ENCODE measurements around the gene TTYH3. TPM values are rescaled to one million over a fixed set of nuclear protein-coding genes. Genes with fewer than 3 reads are reported as not detected.

The TTYH3 gene
- total and polyA plus RNA-seq, 2 of the 13 experiments (the other 11 are each of a cell fraction or from before 2014, with no cell fraction given): 26.3 to 50.0 TPM

DNA sequence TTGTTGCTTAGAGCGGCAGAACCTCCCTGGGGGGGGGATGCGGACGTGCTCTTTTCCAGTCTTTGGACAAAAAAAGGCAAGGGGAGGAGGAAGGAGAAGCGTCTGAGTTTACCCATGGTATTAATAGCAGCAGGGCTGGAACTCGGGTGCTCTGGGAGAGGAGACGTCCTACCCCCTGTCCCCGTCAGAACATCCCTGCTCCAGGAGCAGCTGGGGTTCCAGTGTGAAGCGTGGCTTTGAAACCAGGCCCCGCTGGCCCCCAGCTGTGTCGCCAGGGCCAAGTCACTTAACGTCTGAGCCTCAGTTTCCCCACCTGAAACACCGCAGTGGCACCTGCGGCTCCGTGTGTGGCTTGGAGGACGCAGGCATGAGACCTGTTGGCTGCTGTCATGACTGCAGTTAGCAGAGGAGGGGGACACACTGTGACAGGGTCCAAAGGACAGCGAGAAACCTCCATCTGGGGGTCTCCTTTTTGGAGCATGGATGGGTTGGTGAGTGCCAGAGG lies 57.6 kb downstream of the TTYH3 start (continued):
- TF ChIP-seq U2AF2 (IDR thresholded peaks at IDR 0.05; ENCODE audit: low read depth, low read length) (no peak), PITX1 (CRISPR knock-in tag; IDR thresholded peaks at IDR 0.05) (no peak), MIER2 (CRISPR knock-in tag; IDR thresholded peaks at IDR 0.05) (no peak)

- ATAC-seq: no peak
- no peak for FAIRE-seq
These were observed 58.3 kb downstream of the TTYH3 start for GRCh38 chr7:2689951-2690705.

More at GRCh38 chr7:2689951-2690705, 58.3 kb downstream of the TTYH3 start:
- BruUV-seq (replicated peaks): no TSS peak
- TF ChIP-seq, protein P1, sequence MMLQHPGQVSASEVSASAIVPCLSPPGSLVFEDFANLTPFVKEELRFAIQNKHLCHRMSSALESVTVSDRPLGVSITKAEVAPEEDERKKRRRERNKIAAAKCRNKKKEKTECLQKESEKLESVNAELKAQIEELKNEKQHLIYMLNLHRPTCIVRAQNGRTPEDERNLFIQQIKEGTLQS (CRISPR knock-in tag; IDR thresholded peaks at IDR 0.05): 0 out of 2 replicates have a peak, but pooled peaks have one; percentile 46
- TF ChIP-seq CEBPG (CRISPR knock-in tag; IDR thresholded peaks at IDR 0.05): 0 out of 2 replicates have a peak, but pooled peaks have one; percentile 40
- no peak for TF ChIP-seq RFX3 (CRISPR knock-in tag; IDR thresholded peaks at IDR 0.05)
- TF ChIP-seq ZNF496 (CRISPR knock-in tag; IDR thresholded peaks at IDR 0.05; ENCODE audit: insufficient replicate concordance): no peak
- TF ChIP-seq, protein P2, sequence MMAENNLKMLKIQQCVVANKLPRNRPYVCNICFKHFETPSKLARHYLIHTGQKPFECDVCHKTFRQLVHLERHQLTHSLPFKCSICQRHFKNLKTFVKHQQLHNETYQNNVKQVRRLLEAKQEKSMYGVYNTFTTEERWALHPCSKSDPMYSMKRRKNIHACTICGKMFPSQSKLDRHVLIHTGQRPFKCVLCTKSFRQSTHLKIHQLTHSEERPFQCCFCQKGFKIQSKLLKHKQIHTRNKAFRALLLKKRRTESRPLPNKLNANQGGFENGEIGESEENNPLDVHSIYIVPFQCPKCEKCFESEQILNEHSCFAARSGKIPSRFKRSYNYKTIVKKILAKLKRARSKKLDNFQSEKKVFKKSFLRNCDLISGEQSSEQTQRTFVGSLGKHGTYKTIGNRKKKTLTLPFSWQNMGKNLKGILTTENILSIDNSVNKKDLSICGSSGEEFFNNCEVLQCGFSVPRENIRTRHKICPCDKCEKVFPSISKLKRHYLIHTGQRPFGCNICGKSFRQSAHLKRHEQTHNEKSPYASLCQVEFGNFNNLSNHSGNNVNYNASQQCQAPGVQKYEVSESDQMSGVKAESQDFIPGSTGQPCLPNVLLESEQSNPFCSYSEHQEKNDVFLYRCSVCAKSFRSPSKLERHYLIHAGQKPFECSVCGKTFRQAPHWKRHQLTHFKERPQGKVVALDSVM (CRISPR knock-in tag; IDR thresholded peaks at IDR 0.05): peak; percentile 95
- H2AFZ ChIP-seq (ENCODE audit: low read length): no peak overlapping the region
- in situ Hi-C loops (cut with HindIII; ENCODE audit: extremely low pct_ligation_motif_present, low pct_unique_long_range_greater_than_20kb) (no loop called here), intact Hi-C loops (cut with micrococcal nuclease; ENCODE audit: unreplicated experiment) (no loop called here)
- DNase-seq (ENCODE audit: low spot score): no peak
- ChIA-PET CTCF (ENCODE audit: low intra/inter-chr PET ratio, low total read pairs) (no interaction called here), POLR2A (interaction anchor here (0.6 to 1.2 kb wide), 2 partner anchors 19 to 51 kb away, joined by 3 read pairs; no protein-coding TSS in a partner anchor)
- H3K4me2 ChIP-seq (ENCODE audit: low read depth, low read length): no peak overlapping the region; the same call in 1 of the 2 replicates
- no peaks in the 10 kb centered on the region for H3K79me2 ChIP-seq (ENCODE audit: insufficient read depth, low read length)
- no peaks in the 10 kb centered on the region for H3K9me3 ChIP-seq (ENCODE audit: low read length)
- no peaks in the 10 kb centered on the region for H4K20me1 ChIP-seq (ENCODE audit: insufficient read depth, low read length)
- H3K36me3 ChIP-seq (replicated peaks in 1 of 2; ENCODE audit: control insufficient read depth in 1 of 2, insufficient read depth in 2 of 2, low read length in 2 of 2): no peaks in the 10 kb centered on the region
- H3K27me3 ChIP-seq (ENCODE audit: control insufficient read depth in 1 of 2, insufficient read depth in 2 of 2, low read length in 2 of 2): peaks cover 20 to 67% of the 10 kb centered on the region in 2 experiments
- H3K9ac ChIP-seq (ENCODE audit: insufficient read depth, low read depth, low read length): no peak overlapping the region
- peaks cover 43% of the 10 kb centered on the region for H3K4me1 ChIP-seq (ENCODE audit: insufficient read depth, low read length)
- 26% methylated on average over 14 of the region's 23 CpGs for WGBS (ENCODE audit: low lambda C conversion rate)
- no peak overlapping the region for H3K27ac ChIP-seq (ENCODE audit: extremely low read length, insufficient read depth, low read length)
- no peak overlapping the region for H3K4me3 ChIP-seq (replicated peaks in 1 of 3; ENCODE audit: insufficient read depth in 1 of 3, low read depth in 2 of 3, low read length in 3 of 3)

Measured in HepG2 (cell line).